Prostate gland (tissue), 2 donors: ENCODE results near the gene SIAE.

Source experiments
- CTCF ChIP-seq, 4 experiments: fragments of 200-600 bp in 2 of 4; fragments of 450-650 bp in 2 of 4; sonication (generic) in 2 of 4; IDR thresholded peaks; 1 replicate in 3 of 4; 2 replicates in 1 of 4; pipeline ENCODE4 v1.5.1; 2016 to 2019; ENCODE audit warnings: antibody characterized with exemption in 4 of 4, mild to moderate bottlenecking in 2 of 4, moderate library complexity in 2 of 4
- POLR2A ChIP-seq: fragments of 450-650 bp; IDR thresholded peaks from one replicate; pipeline ENCODE4 v1.6.1; 2016; ENCODE audit warnings: antibody characterized with exemption, mild to moderate bottlenecking
- POLR2AphosphoS5 ChIP-seq: sonication (generic); formaldehyde crosslinking; IDR thresholded peaks from one replicate; pipeline ENCODE4 v1.6.1; 2017; ENCODE audit warnings: antibody characterized with exemption

- TF ChIP-seq CTCF (IDR thresholded peaks at IDR 0.05), result no peak
- no peak for TF ChIP-seq POLR2A
- no peak for TF ChIP-seq POLR2AphosphoS5
Observed at GRCh38 chr11:124640666-124641065, 32.9 kb downstream of the SIAE start.
